Right forelimb (tissue), 1 donor: ENCODE results near the gene CLEC11A.
"Not testable (repeated sequence)": the region's sequence is repeated elsewhere in the genome, so short reads cannot be mapped to it uniquely, and the experiment has no call there.

Experiments
- DNase-seq: peaks from one replicate; pipeline ENCODE4 v3.0.0-alpha.2; 2018

CLEC11A gene

DNA sequence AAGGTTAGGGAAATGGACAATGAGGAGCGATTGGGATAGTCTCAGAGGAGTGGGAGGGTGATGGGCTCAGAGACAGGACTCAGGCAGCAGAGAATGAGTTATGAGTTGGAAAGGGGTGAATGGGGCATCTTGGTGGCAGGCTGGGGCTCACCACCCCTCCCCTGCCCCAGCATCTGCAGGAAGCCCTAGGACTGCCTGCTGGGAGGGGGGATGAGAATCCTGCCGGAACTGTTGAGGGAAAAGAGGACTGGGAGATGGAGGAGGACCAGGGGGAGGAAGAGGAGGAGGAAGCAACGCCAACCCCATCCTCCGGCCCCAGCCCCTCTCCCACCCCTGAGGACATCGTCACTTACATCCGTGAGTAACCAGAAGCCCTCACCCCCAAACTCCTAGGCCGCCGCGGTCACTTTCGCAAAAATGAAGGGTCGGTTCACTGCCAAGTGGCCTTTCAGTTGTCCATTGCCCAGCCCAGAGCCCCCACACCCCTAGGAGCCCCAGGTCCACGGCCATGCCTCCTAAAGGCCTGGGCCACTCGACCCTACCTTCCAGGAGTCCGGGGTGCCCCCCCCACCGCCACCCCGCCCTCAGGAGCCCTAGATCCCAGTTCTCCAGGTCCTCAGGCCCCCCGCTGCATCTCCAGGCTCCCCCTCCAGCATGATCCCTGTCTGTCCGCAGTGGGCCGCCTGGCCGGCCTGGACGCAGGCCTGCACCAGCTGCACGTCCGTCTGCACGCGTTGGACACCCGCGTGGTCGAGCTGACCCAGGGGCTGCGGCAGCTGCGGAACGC is 764 bp downstream of the CLEC11A start:
- peak; percentile 48 for DNase-seq

DNA sequence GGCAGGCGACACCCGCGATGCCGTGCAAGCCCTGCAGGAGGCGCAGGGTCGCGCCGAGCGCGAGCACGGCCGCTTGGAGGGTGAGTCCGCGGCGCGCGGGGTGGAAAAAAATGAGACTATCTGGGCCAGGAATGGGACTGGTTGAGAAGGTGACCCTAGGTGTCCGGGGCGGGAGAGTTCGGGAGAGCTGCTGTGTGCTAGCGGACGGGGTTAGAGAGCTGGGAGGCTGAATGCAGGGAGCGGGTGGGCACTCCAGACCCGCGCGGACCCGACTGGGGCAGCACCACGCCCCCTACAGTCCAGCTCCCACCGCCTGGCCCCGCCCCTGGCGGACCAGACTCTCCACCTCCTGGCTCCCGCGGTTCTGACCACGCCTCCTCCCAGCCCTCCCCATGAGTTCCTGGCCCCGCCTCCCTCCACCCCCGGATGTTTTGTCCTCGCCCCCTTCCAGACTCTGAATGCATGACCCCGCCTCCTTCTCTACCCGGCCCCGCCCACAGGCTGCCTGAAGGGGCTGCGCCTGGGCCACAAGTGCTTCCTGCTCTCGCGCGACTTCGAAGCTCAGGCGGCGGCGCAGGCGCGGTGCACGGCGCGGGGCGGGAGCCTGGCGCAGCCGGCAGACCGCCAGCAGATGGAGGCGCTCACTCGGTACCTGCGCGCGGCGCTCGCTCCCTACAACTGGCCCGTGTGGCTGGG is 1.5 kb downstream of the CLEC11A start:
- peak; percentile 100 for DNase-seq

DNA sequence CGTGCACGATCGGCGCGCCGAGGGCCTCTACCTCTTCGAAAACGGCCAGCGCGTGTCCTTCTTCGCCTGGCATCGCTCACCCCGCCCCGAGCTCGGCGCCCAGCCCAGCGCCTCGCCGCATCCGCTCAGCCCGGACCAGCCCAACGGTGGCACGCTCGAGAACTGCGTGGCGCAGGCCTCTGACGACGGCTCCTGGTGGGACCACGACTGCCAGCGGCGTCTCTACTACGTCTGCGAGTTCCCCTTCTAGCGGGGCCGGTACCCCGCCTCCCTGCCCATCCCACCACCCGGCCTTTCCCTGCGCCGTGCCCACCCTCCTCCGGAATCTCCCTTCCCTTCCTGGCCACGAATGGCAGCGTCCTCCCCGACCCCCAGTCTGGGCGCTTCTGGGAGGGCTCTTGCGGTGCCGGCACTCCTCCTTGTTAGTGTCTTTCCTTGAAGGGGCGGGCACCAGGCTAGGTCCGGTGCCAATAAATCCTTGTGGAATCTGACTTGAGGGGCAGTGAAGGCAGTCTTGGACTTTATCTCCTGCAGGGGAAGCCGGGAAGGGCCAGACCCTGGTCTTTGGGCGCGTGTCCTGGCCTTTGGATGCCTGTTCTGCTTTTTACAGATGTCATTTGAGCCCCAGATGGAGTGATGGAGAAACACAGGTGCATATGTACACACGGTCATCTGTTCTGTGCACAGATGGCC is 2.2 kb downstream of the CLEC11A start:
- DNase-seq: no peak

GRCh38 chr19:50725911-50726230 is 2.7 kb downstream of the CLEC11A start:
- peak; percentile 35 for DNase-seq

- DNase-seq: peak; percentile 82
Observed at GRCh38 chr19:50728084-50728737, 5.0 kb downstream of the CLEC11A start.

- no peak for DNase-seq
Observed at GRCh38 chr19:50729894-50730293, 6.7 kb downstream of the CLEC11A start.

- DNase-seq: no peak
Observed at GRCh38 chr19:50735869-50736268, 12.7 kb downstream of the CLEC11A start.

DNA sequence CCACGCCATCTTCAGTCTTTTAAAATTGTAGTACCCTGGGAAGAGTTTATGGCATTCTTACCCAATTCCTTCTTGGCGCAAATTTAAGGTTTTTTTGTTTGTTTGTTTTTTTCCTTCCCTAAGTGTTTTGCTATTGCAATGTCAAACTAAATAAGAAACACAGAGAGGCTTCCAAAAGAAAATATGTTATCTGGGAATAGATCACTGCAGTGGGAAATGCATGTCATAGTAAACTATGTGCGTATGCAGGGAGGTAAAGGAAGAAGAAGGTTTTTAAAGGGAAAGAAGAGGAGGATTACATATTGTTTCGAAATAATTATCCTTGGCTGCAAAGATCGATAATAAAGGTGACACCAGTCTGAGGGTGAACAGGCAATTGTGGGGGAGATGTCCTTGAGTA is 13.2 kb downstream of the CLEC11A start:
- DNase-seq: no peak

DNA sequence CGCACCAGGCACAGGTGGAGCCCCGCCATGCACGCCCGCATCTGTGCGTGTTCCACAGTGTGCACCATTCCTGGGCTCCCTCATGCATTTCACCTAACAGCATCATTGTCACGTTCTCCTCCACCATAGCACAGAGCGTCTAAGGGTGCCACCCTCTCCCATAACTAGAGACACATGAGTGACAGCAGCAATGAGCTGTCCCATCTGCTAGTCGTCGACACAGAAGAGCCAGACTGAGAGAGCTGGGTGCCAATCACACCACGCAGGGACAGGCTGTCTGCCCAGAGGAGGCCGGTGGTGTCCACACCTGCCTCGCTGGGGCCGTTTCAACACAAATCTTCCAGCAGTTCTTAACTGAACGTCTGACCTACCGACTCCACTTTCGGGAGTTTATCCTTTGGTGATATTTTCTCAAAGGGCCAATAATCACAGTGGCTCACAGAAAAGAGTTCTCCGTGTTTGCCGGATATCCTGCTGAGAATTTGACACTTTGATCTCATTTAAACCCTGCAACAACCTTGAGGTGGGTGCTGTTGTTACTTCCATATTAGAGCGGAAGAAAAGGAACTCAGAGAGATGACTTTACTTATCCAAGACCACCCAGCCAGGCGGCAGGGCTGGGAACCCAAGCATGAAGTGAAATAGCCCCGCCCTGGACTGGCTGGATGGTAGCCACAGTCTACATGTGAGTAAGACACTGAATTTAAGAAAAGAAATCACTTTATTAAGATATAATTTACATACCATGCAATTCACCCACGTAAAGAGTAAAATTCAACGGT is 16.2 kb downstream of the CLEC11A start:
- no peak for DNase-seq

DNA sequence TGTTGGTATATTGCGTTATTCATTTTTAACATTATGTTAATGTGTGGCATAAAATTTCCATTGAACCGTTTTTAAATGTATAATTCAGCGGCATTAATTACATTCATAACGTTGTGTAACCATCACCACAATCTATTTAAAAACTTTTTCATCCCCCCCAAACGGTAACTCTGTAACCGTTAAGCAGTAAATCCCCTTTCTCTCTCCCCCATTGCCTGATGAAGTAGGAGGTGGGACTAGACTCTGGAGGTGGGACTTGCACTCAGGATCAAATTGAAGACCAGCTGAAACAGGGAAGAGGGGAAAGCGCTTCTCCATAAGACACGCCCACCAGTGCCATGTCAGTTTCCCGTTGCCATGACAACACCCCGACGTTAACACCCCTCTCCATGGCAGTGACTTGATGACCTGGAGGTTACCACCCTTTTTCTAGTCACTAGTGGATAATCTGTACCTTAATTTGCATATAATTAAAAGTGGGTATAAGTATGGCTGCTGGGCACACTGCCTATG is 16.8 kb downstream of the CLEC11A start:
- no peak for DNase-seq

DNA sequence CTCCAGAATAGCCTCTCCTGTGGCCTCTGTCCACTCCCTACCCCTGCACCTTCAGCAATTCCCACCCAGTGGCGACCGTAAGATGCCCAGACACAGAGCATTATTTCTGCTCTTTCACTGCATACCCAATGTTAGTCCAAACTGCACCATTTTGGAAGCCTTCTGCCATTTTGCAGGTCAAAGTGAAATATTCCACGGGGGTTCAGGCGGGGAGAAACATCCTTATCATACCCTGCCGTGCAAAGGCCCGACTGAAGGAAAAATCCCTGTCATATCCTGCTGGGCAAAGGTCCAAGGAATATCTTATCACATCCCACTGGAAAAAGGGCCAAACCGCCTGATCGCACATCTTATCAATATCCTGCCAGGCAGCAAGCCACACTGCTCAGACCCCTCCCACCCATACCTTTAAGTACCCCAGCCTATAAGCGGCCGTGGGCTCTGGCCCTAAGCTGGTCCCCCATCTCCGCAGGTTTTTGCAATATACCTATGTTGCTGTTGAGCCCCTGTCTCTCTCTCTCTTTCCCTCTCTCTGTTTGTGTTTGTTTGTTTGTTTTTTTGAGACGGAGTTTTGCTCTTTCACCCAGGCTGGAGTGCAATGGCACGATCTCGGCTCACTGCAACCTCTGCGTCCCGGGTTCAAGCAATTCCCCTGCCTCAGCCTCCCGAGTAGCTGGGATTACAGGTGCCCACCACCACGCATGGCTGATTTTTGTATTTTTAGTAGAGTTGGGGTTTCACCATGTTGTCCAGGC is 18.2 kb downstream of the CLEC11A start:
- DNase-seq: no peak

GRCh38 chr19:50743537-50743936 is 20.4 kb downstream of the CLEC11A start:
- no peak for DNase-seq

DNA sequence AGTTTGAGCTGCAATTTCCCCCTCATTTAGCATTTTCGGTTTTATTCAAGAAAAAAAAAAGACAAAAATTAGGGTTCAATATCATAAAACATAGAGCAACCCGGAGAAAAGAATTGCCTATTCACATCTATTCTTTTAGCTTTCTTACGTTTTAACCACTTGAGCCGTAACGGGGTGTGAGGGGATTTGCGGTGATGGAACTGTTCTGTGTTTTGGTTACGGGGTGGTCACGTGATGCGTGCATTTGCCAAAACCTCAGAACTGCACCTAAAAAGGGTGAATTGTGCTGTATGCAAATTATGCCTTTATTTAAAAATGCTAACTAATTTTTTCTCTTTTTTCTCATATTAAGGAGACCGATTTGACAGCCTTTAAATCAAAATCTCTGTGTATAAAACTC is 22.1 kb downstream of the CLEC11A start:
- DNase-seq: no peak

DNA sequence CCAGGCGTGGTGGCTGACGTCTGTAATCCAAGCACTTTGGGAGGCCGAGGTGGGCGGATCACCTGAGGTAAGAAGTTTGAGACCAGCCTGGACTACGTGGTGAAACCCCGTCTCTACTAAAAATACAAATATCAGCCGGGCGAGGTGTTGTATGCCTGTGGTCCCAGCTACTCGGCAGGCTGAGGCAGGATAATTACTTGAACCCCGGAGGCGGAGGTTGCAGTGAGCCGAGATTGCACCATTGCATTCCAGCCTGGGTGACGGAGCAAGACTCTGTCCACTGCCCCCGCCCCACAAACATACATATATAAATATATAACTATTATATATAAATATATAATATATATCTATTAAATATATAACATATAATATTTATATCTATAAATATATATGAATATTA is 24.0 kb downstream of the CLEC11A start:
- not testable (repeated sequence) for DNase-seq

DNA sequence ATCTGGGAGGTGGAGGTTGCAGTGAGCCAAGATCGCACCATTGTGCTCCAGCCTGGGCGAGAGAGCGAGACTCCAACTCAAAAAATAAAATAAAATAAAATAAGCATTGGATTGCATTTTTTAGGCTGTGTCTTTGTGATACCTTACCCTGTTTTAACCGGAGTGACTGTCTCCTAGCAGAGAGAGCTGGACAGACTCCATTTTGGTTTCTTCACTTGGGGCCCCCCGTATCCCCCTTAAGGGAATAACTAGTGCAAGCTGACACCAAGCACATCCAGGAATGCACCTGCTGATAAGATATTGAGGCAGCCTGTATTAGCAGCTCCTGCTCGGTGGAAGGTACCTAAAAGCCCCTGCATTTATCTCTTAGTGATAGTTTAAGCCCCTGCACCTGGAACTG is 26.3 kb downstream of the CLEC11A start:
- no peak for DNase-seq

- DNase-seq: no peak
Observed at GRCh38 chr19:50750010-50750409, 26.8 kb downstream of the CLEC11A start.

GRCh38 chr19:50753879-50754278 is 30.7 kb downstream of the CLEC11A start:
- no peak for DNase-seq

- DNase-seq: not testable (repeated sequence)
Observed at GRCh38 chr19:50756244-50756643, 33.1 kb downstream of the CLEC11A start.

DNA sequence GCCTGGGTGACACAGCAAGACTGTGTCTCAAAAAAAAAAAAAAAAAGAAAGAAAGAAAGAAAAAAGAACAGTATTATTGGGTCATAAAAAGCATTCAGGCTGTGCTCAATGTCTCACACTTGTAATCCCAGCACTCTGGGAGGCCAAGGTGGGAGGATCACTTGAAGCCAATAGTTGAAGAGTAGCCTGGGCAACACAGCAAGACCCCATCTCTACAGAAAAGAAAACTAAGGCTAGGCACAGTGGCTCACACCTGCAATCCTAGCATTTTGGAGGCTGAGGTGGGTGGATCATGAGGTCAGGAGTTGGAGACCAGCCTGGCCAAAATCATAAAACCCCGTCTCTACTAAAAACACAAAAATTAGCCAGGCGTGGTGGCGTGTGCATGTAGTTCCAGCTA is 34.5 kb downstream of the CLEC11A start:
- not testable (repeated sequence) for DNase-seq

DNA sequence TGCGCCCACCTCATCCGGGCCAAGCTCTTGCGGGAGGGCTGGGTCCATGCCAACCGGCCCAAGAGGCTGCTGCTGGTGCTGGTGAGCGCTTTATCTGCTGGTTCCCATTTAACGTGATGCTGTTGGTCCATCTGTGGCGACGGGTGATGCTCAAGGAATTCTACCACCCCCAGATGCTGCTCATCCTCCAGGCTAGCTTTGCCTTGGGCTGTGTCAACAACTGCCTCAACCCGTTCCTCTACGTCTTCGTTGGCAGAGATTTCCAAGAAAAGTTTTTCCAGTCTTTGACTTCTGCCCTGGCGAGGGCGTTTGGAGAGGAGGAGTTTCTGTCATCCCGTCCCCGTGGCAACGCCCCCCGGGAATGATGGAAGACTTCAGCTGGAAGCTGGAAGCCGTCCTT is 35.9 kb downstream of the CLEC11A start:
- not testable (repeated sequence) for DNase-seq

GRCh38 chr19:50759886-50760285 is 36.7 kb downstream of the CLEC11A start:
- DNase-seq: no peak

DNA sequence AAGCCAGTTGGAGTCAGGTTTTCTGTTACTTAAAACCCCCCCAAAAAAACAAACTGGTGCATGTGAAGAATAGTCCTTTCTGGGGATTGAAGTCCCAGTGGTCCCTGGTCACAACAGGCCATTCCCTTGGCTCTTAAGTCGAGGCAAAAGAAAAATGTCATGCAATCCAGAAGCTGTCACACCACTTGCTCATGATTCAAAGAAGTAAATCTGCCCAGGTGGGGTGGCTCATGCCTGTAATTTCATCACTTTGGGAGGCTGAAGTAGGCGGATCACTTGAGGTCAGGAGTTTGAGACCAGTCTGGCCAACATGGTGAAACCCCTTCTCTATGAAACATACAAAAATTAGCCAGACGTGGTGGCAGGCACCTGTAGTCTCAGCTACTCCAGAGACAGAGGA is 38.3 kb downstream of the CLEC11A start:
- DNase-seq: not testable (repeated sequence)
